NCI-H1105 treated with DMSO at 0.1 percent for 48 hours (cell line): ENCODE measurements around the gene NTSR1.
"Not testable (repeated sequence)": the region's sequence is repeated elsewhere in the genome, so short reads cannot be mapped to it uniquely, and the experiment has no call there.

Experiments used
- DNase-seq: peaks from one replicate; lab custom pipeline; 2025; lab: John Stamatoyannopoulos, UW

The NTSR1 gene

GRCh38 chr20:62674370-62674769 is 34.3 kb upstream of the NTSR1 start:
- DNase-seq: no peak

- no peak for DNase-seq
These were observed 33.3 kb upstream of the NTSR1 start for GRCh38 chr20:62675156-62675876.

- DNase-seq: no peak
These were observed 32.8 kb upstream of the NTSR1 start for GRCh38 chr20:62675877-62676260.

GRCh38 chr20:62676976-62677375 is 31.7 kb upstream of the NTSR1 start:
- DNase-seq: no peak

- DNase-seq: no peak
These were observed 31.0 kb upstream of the NTSR1 start for GRCh38 chr20:62677678-62678077.

GRCh38 chr20:62678553-62678952 is 30.1 kb upstream of the NTSR1 start:
- DNase-seq: no peak

GRCh38 chr20:62679978-62680589 is 28.6 kb upstream of the NTSR1 start:
- DNase-seq: no peak

GRCh38 chr20:62682912-62683517 is 25.6 kb upstream of the NTSR1 start:
- no peak for DNase-seq

GRCh38 chr20:62683660-62684322 is 24.8 kb upstream of the NTSR1 start:
- not testable (repeated sequence) for DNase-seq

- no peak for DNase-seq
These were observed 23.7 kb upstream of the NTSR1 start for GRCh38 chr20:62684981-62685380.

GRCh38 chr20:62685781-62686555 is 22.7 kb upstream of the NTSR1 start:
- peak; percentile 89 for DNase-seq

- no peak for DNase-seq
These were observed 21.5 kb upstream of the NTSR1 start for GRCh38 chr20:62686869-62687830.

GRCh38 chr20:62688083-62688482 is 20.6 kb upstream of the NTSR1 start:
- DNase-seq: no peak

- no peak for DNase-seq
These were observed 19.7 kb upstream of the NTSR1 start for GRCh38 chr20:62688855-62689460.

GRCh38 chr20:62689861-62690260 is 18.8 kb upstream of the NTSR1 start:
- DNase-seq: no peak

GRCh38 chr20:62690261-62690820 is 18.3 kb upstream of the NTSR1 start:
- DNase-seq: no peak

GRCh38 chr20:62691487-62691886 is 17.1 kb upstream of the NTSR1 start:
- no peak for DNase-seq

- no peak for DNase-seq
These were observed 16.5 kb upstream of the NTSR1 start for GRCh38 chr20:62692176-62692575.

- DNase-seq: no peak
These were observed 15.7 kb upstream of the NTSR1 start for GRCh38 chr20:62692801-62693523.
